Esophagus squamous epithelium (tissue), 5 donors: ENCODE results near the gene CEACAM8. TPM values are rescaled to one million over a fixed set of nuclear protein-coding genes. Genes with fewer than 3 reads are reported as not detected.

Experiments
- DNase-seq: peaks from one replicate; lab custom pipeline; 2025; lab: John Stamatoyannopoulos, UW
- H3K27ac ChIP-seq, 4 donors: fragments of 200-600 bp; sonication (generic); one replicate each; pipeline ENCODE4 v1.5.1; 2016 to 2019; ENCODE audit warnings: mild to moderate bottlenecking in 1 of 4
- H3K27me3 ChIP-seq, 4 donors: fragments of 200-600 bp; sonication (generic); 1 replicate in 3 of 4; 2 replicates in 1 of 4; pipeline versions ENCODE4 v1.5.1 to v1.6.0; 2017 to 2021; ENCODE audit warnings: antibody characterized with exemption in 1 of 4
- H3K36me3 ChIP-seq, 3 donors: fragments of 200-600 bp; sonication (generic); one replicate each; pipeline ENCODE4 v1.5.1; 2016 to 2019
- H3K4me1 ChIP-seq, 3 donors: fragments of 200-600 bp; sonication (generic); one replicate each; pipeline ENCODE4 v1.5.1; 2017 to 2019
- H3K4me3 ChIP-seq, 4 donors: fragments of 200-600 bp; sonication (generic); 1 replicate in 3 of 4; 2 replicates in 1 of 4; pipeline ENCODE4 v1.5.1; 2016 to 2019; ENCODE audit warnings: mild to moderate bottlenecking in 2 of 4, moderate library complexity in 1 of 4
- H3K9me3 ChIP-seq, 3 donors: fragments of 200-600 bp; sonication (generic); one replicate each; pipeline ENCODE4 v1.5.1; 2016 to 2019
- POLR2A ChIP-seq, 4 donors: fragments of 450-650 bp; IDR thresholded peaks; one replicate each; pipeline ENCODE4 v1.6.1; 2017; ENCODE audit warnings: antibody characterized with exemption in 4 of 4, mild to moderate bottlenecking in 4 of 4, moderate library complexity in 3 of 4
- WGBS, 2 donors: methylation state at CpG; one replicate each; pipeline ENCODE4 v1.1.5; 2018; 5-methylcytosine and 5-hydroxymethylcytosine counted together
- intact Hi-C: fragments of 100-400 bp; cut with DNase I; formaldehyde crosslinking; loops from one replicate; pipeline ENCODE4 v1.15.0; 2022
- total RNA-seq, 4 donors: library from RNA; depleted of rRNA; stranded (reverse); fragments of >200 nt; gene quantifications; one replicate each; pipeline ENCODE4 v1.1.0, GENCODE V29; 2016
- TF ChIP-seq, protein P1 (sequence below), 6 experiments: fragments of 450-650 bp in 4 of 6; fragments of 200-600 bp in 2 of 6; sonication (generic) in 2 of 6; IDR thresholded peaks; one replicate each; pipeline ENCODE4 v1.5.1; 2016 to 2019; ENCODE audit warnings: antibody characterized with exemption in 6 of 6, mild to moderate bottlenecking in 4 of 6, moderate library complexity in 4 of 6
- donor health status: DM: yes; HTN: yes; CAD: no.

The CEACAM8 gene
- total RNA-seq, 4 donors from 2014 or later: not detected

- H3K36me3 ChIP-seq: no peaks in the 10 kb centered on the region
- intact Hi-C loops: loop anchor here (10.0 kb wide), 1 partner anchor 135 kb away; no protein-coding TSS in a partner anchor
- H3K27ac ChIP-seq: no peak overlapping the region
- 74 to 79% methylated on average over 3 to 7 of the region's 7 CpGs for WGBS, 2 donors
- H3K9me3 ChIP-seq: no peaks in the 10 kb centered on the region
- peaks cover 0 to 17% (median 0%) of the 10 kb centered on the region in 4 donors for H3K27me3 ChIP-seq
- DNase-seq: no peak
- no peak for TF ChIP-seq POLR2A (IDR thresholded peaks at IDR 0.05)
- TF ChIP-seq, protein P1, sequence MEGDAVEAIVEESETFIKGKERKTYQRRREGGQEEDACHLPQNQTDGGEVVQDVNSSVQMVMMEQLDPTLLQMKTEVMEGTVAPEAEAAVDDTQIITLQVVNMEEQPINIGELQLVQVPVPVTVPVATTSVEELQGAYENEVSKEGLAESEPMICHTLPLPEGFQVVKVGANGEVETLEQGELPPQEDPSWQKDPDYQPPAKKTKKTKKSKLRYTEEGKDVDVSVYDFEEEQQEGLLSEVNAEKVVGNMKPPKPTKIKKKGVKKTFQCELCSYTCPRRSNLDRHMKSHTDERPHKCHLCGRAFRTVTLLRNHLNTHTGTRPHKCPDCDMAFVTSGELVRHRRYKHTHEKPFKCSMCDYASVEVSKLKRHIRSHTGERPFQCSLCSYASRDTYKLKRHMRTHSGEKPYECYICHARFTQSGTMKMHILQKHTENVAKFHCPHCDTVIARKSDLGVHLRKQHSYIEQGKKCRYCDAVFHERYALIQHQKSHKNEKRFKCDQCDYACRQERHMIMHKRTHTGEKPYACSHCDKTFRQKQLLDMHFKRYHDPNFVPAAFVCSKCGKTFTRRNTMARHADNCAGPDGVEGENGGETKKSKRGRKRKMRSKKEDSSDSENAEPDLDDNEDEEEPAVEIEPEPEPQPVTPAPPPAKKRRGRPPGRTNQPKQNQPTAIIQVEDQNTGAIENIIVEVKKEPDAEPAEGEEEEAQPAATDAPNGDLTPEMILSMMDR (IDR thresholded peaks at IDR 0.05): no peak
- no peaks in the 10 kb centered on the region for H3K4me1 ChIP-seq
- no peak overlapping the region for H3K4me3 ChIP-seq
Measured at GRCh38 chr19:42589792-42590191, 4.9 kb downstream of the CEACAM8 start.

- Histone ChIP-seq H3K4me3 (no peak overlapping the region), H3K9me3 (no peaks in the 10 kb centered on the region), H3K27ac (no peak overlapping the region), H3K4me1 (no peaks in the 10 kb centered on the region), H3K27me3 (peaks cover 0 to 14% (median 0%) of the 10 kb centered on the region in 4 donors), H3K36me3 (no peaks in the 10 kb centered on the region)
- TF ChIP-seq, protein P1 (IDR thresholded peaks at IDR 0.05): no peak
- no peak for TF ChIP-seq POLR2A (IDR thresholded peaks at IDR 0.05)
- no peak for DNase-seq
- intact Hi-C loops: no loop called here
Measured at GRCh38 chr19:42584466-42584865, 10.3 kb downstream of the CEACAM8 start.

DNA sequence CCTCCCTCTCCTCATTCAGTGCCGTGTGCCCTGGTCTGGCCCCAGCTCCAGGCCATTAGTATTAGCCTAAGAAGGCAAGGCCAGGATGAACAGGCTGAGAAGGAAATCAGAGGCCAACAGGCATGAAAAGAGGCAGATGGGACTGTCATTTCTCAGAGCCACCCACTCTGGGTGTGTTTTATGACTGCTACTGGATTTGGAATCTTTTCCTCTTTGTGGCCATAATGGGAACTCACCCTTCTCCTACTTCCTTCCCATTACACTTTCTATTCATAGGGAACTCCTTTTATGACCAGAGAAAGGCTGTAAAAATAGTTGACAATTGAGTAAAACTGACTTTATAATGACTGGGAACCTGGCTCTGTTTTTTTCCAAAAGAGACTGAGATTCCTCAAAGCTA, 17.7 kb downstream of the CEACAM8 start:
- DNase-seq: no peak
- no peaks in the 10 kb centered on the region for H3K9me3 ChIP-seq
- 57 to 80% methylated on average over 1 of the region's 1 CpG for WGBS, 2 donors
- H3K4me1 ChIP-seq: no peaks in the 10 kb centered on the region
- intact Hi-C loops: no loop called here
- H3K27ac ChIP-seq: no peak overlapping the region
- TF ChIP-seq, protein P1 (IDR thresholded peaks at IDR 0.05): no peak
- TF ChIP-seq POLR2A (IDR thresholded peaks at IDR 0.05): no peak
- no peaks in the 10 kb centered on the region for H3K36me3 ChIP-seq
- H3K27me3 ChIP-seq: no peaks in the 10 kb centered on the region
- H3K4me3 ChIP-seq: no peak overlapping the region

DNA sequence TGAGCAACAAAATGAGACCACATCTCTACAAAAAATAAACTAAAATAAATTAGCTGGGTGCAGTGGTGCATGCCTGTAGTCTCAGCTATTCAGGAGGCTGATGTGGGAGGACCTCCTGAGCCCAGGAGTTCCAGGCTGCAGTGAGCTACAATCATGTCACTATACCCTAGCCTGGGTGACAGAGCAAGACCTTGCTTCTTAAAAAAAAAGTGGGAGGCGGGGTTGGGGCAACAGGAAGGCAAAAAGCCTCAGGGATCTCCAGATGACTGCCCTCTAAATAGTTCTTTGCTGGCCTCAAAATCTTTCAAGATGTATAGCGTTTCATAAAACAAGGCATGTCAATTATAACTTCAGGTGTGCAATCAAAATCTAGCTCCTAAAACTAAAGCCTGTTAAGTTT, 18.5 kb downstream of the CEACAM8 start:
- no peaks in the 10 kb centered on the region for H3K27me3 ChIP-seq
- no peaks in the 10 kb centered on the region for H3K9me3 ChIP-seq
- no peak for DNase-seq
- intact Hi-C loops: no loop called here
- H3K4me1 ChIP-seq: no peaks in the 10 kb centered on the region
- H3K36me3 ChIP-seq: no peaks in the 10 kb centered on the region
- TF ChIP-seq, protein P1 (IDR thresholded peaks at IDR 0.05): no peak
- no peak for TF ChIP-seq POLR2A (IDR thresholded peaks at IDR 0.05)
- no peak overlapping the region for H3K27ac ChIP-seq
- H3K4me3 ChIP-seq: no peak overlapping the region
- WGBS, 2 donors: 70 to 72% methylated on average over 2 of the region's 2 CpGs

DNA sequence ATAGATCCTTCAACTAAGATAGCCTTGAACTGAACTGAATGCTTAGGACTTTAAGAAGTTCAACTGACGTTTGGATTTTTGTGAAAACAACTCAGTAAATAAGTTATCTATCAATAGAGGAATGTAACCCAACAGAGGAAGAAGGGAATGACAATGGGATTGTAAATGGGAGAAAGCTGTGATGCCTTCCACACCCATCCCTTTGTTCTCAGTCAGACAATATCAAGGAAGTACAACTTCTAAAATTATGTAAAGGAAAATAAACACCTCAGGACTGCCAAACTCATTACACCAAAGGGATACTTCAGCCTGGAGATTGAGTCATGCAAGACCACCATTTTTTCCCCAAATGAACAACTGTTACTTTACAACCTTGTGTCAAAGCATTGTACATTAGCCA, 21.1 kb downstream of the CEACAM8 start:
- intact Hi-C loops: no loop called here
- TF ChIP-seq, protein P1 (IDR thresholded peaks at IDR 0.05): no peak
- TF ChIP-seq POLR2A (IDR thresholded peaks at IDR 0.05): no peak
- H3K27me3 ChIP-seq: no peaks in the 10 kb centered on the region

More for the DNA sequence above, 21.1 kb downstream of the CEACAM8 start:
- 63% methylated on average over 1 of the region's 1 CpG for WGBS, 2 donors
- no peak for DNase-seq
- H3K36me3 ChIP-seq: no peaks in the 10 kb centered on the region
- H3K4me1 ChIP-seq: no peaks in the 10 kb centered on the region
- H3K4me3 ChIP-seq: no peak overlapping the region
- H3K9me3 ChIP-seq: no peaks in the 10 kb centered on the region
- no peak overlapping the region for H3K27ac ChIP-seq
